H1 (cell line): ENCODE results near the gene MAGEB2.
"Not testable (repeated sequence)": the region's sequence is repeated elsewhere in the genome, so short reads cannot be mapped to it uniquely, and the experiment has no call there.

Experiments
- ATF2 ChIP-seq: IDR thresholded peaks from 2 replicates; pipeline ENCODE4 v1.6.1; 2012; ENCODE audit warnings: low read length, inconsistent platforms
- ATF3 ChIP-seq: IDR thresholded peaks from 2 replicates; pipeline ENCODE4 v1.6.1; 2011; ENCODE audit warnings: low read depth, mild to moderate bottlenecking, low read length; ENCODE audit not compliant: insufficient read depth
- CBX5 ChIP-seq: fragments of 300-800, 300-1000 bp; sonication (generic); IDR thresholded peaks from 2 replicates; pipeline ENCODE4 v1.7.1; 2016; ENCODE audit warnings: antibody characterized with exemption, low read length, low read depth
- CEBPB ChIP-seq: IDR thresholded peaks from 2 replicates; pipeline ENCODE4 v1.6.1; 2012; ENCODE audit warnings: low read depth, low read length
- CHD1 ChIP-seq: IDR thresholded peaks from 2 replicates; pipeline ENCODE4 v1.6.1; 2012; ENCODE audit warnings: low read depth, low read length, improper control_type of control experiment
- CHD2 ChIP-seq: IDR thresholded peaks from 2 replicates; pipeline ENCODE4 v1.6.1; 2012; ENCODE audit warnings: low read length, improper control_type of control experiment
- CHD7 ChIP-seq: fragments of 300-600 bp; sonication (generic); IDR thresholded peaks from 2 replicates; pipeline ENCODE4 v1.7.1; 2012; ENCODE audit warnings: low read length, moderate library complexity, mild to moderate bottlenecking, inconsistent platforms; ENCODE audit not compliant: insufficient replicate concordance
- CTCF ChIP-seq, 3 experiments: IDR thresholded peaks; 1 replicate in 2 of 3; 2 replicates in 1 of 3; pipeline versions ENCODE4 v1.5.1 to v1.6.1; 2011; ENCODE audit warnings: low read length in 3 of 3, mild to moderate bottlenecking in 3 of 3, inconsistent platforms in 2 of 3, low read depth in 1 of 3, moderate library complexity in 1 of 3; ENCODE audit not compliant: insufficient read depth in 1 of 3; ENCODE audit errors: control extremely low read depth in 1 of 3
- EP300 ChIP-seq, 2 experiments: IDR thresholded peaks; 1 replicate in 1 of 2; 2 replicates in 1 of 2; pipeline ENCODE4 v1.6.1; 2011 to 2012; ENCODE audit warnings: low read depth in 2 of 2, low read length in 2 of 2, mild to moderate bottlenecking in 2 of 2, borderline replicate concordance in 1 of 2, inconsistent platforms in 1 of 2, moderate library complexity in 1 of 2
- EZH2 ChIP-seq: fragments of 200-600 bp; sonication (generic); IDR thresholded peaks from 2 replicates; pipeline ENCODE4 v1.7.1; 2012; ENCODE audit warnings: low read depth, mild to moderate bottlenecking, moderate library complexity, low read length, inconsistent platforms; ENCODE audit not compliant: severe bottlenecking
- POLR2A ChIP-seq, 2 experiments: IDR thresholded peaks; 1 replicate in 1 of 2; 2 replicates in 1 of 2; pipeline ENCODE4 v1.6.1; 2011; ENCODE audit warnings: low read depth in 2 of 2, low read length in 2 of 2, mild to moderate bottlenecking in 2 of 2; ENCODE audit errors: control extremely low read depth in 1 of 2
- SIX5 ChIP-seq: IDR thresholded peaks from 2 replicates; pipeline ENCODE4 v1.6.1; 2011; ENCODE audit warnings: mild to moderate bottlenecking, low read depth, low read length
- TBP ChIP-seq: IDR thresholded peaks from 2 replicates; pipeline ENCODE4 v1.6.1; 2011; ENCODE audit warnings: low read depth, low read length, improper control_type of control experiment
- TEAD4 ChIP-seq: IDR thresholded peaks from 2 replicates; pipeline ENCODE4 v1.6.1; 2012; ENCODE audit warnings: low read depth, low read length, inconsistent platforms, mixed read lengths

- not testable (repeated sequence) for TF ChIP-seq TBP; CTCF (IDR thresholded peaks at IDR 0.05; ENCODE audit: control extremely low read depth in 1 of 3, insufficient read depth in 1 of 3, low read depth in 1 of 3, low read length in 3 of 3); CHD2; POLR2A (IDR thresholded peaks at IDR 0.05; ENCODE audit: control extremely low read depth in 1 of 2, low read depth in 2 of 2, low read length in 2 of 2); ATF3; EZH2; SIX5; EP300 (IDR thresholded peaks at IDR 0.05; ENCODE audit: borderline replicate concordance in 1 of 2, low read depth in 2 of 2, low read length in 2 of 2); CHD1; TEAD4; ATF2; CEBPB; CBX5; CHD7
Observed at GRCh38 chrX:30193910-30194309, 21.5 kb upstream of the MAGEB2 start.
